ENCODE measurements around the gene SETD3.

DNA sequence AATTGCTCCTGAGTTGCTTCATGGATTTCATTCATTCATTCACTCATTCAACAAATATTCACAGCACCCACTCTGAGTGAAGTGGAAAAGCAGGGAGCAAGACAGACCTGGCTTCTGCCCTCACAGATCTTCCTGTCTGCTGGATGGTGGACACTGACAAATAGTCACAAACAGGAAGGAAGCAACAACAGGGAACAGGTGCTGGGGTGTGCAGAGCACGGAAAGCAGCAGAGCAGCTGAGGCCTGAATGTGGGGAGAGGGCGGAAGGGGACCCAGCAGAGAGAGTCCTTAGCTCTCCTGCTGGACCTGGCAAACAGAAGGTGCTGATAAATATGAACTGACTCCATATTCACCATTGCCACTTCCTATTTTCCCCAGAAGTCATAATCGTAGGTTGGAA lies 54.4 kb downstream of the SETD3 start:
- TF ChIP-seq EP300 (IDR thresholded peaks at IDR 0.05; ENCODE audit: borderline replicate concordance in 1 of 2, control insufficient read depth in 1 of 2, low read depth in 2 of 2, low read length in 2 of 2) (no peak), EZH2 (IDR thresholded peaks at IDR 0.05; ENCODE audit: borderline replicate concordance, control insufficient read depth, low read depth, low read length) (no peak), CHD1 (IDR thresholded peaks at IDR 0.05; ENCODE audit: low read depth, low read length) (no peak), CREB1 (IDR thresholded peaks at IDR 0.05; ENCODE audit: low read depth) (no peak), JUNB (IDR thresholded peaks at IDR 0.05) (no peak), GABPA (IDR thresholded peaks at IDR 0.05; ENCODE audit: low read depth) (no peak), YBX1 (IDR thresholded peaks at IDR 0.05) (no peak)
- TF ChIP-seq, protein P1, sequence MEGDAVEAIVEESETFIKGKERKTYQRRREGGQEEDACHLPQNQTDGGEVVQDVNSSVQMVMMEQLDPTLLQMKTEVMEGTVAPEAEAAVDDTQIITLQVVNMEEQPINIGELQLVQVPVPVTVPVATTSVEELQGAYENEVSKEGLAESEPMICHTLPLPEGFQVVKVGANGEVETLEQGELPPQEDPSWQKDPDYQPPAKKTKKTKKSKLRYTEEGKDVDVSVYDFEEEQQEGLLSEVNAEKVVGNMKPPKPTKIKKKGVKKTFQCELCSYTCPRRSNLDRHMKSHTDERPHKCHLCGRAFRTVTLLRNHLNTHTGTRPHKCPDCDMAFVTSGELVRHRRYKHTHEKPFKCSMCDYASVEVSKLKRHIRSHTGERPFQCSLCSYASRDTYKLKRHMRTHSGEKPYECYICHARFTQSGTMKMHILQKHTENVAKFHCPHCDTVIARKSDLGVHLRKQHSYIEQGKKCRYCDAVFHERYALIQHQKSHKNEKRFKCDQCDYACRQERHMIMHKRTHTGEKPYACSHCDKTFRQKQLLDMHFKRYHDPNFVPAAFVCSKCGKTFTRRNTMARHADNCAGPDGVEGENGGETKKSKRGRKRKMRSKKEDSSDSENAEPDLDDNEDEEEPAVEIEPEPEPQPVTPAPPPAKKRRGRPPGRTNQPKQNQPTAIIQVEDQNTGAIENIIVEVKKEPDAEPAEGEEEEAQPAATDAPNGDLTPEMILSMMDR (IDR thresholded peaks at IDR 0.05 in 2 of 3, conservative IDR thresholded peaks at IDR 0.05 in 1 of 3; ENCODE audit: control insufficient read depth in 2 of 3, extremely low read depth in 1 of 3, insufficient read depth in 1 of 3, low read depth in 3 of 3, low read length in 3 of 3), result no peak

Measured in GM12878 (cell line).